ENCODE data around the gene RCAN3.
"Not testable (repeated sequence)": the region's sequence is repeated elsewhere in the genome, so short reads cannot be mapped to it uniquely, and the experiment has no call there.

RCAN3 gene

GRCh38 chr1:24514946-24515345 lies 12.3 kb downstream of the RCAN3 start:
- DNase-seq (ENCODE audit: low spot score), result no peak

- DNase-seq (ENCODE audit: low spot score), result not testable (repeated sequence)
Measured at GRCh38 chr1:24515671-24516209, 13.1 kb downstream of the RCAN3 start.

GRCh38 chr1:24516506-24516905 lies 13.9 kb downstream of the RCAN3 start:
- DNase-seq (ENCODE audit: low spot score), result no peak

GRCh38 chr1:24517898-24518297 lies 15.3 kb downstream of the RCAN3 start:
- DNase-seq (ENCODE audit: low spot score), result no peak

- not testable (repeated sequence) for DNase-seq (ENCODE audit: low spot score)
Measured at GRCh38 chr1:24520282-24520681, 17.6 kb downstream of the RCAN3 start.

GRCh38 chr1:24525606-24526005 lies 23.0 kb downstream of the RCAN3 start:
- no peak for DNase-seq (ENCODE audit: low spot score)

GRCh38 chr1:24526045-24526444 lies 23.4 kb downstream of the RCAN3 start:
- DNase-seq (ENCODE audit: low spot score), result no peak

GRCh38 chr1:24526940-24527542 lies 24.4 kb downstream of the RCAN3 start:
- DNase-seq (ENCODE audit: low spot score), result no peak

GRCh38 chr1:24528744-24529143 lies 26.1 kb downstream of the RCAN3 start:
- DNase-seq (ENCODE audit: low spot score), result no peak

- DNase-seq (ENCODE audit: low spot score), result not testable (repeated sequence)
Measured at GRCh38 chr1:24529292-24529691, 26.7 kb downstream of the RCAN3 start.

GRCh38 chr1:24535021-24535424 lies 32.4 kb downstream of the RCAN3 start:
- no peak for DNase-seq (ENCODE audit: low spot score)

- DNase-seq (ENCODE audit: low spot score), result no peak
Measured at GRCh38 chr1:24535778-24536177, 33.1 kb downstream of the RCAN3 start.

- DNase-seq (ENCODE audit: low spot score), result no peak
Measured at GRCh38 chr1:24536391-24536840, 33.8 kb downstream of the RCAN3 start.

- DNase-seq (ENCODE audit: low spot score), result no peak
Measured at GRCh38 chr1:24540051-24540905, 37.6 kb downstream of the RCAN3 start.

GRCh38 chr1:24540906-24541710 lies 38.5 kb downstream of the RCAN3 start:
- no peak for DNase-seq (ENCODE audit: low spot score)

- DNase-seq (ENCODE audit: low spot score), result peak; percentile 35
Measured at GRCh38 chr1:24541711-24542346, 39.2 kb downstream of the RCAN3 start.

GRCh38 chr1:24544239-24544638 lies 41.6 kb downstream of the RCAN3 start:
- no peak for DNase-seq (ENCODE audit: low spot score)

GRCh38 chr1:24545662-24546061 lies 43.0 kb downstream of the RCAN3 start:
- no peak for DNase-seq (ENCODE audit: low spot score)

- DNase-seq (ENCODE audit: low spot score), result no peak
Measured at GRCh38 chr1:24547195-24547594, 44.6 kb downstream of the RCAN3 start.

GRCh38 chr1:24548070-24548469 lies 45.4 kb downstream of the RCAN3 start:
- no peak for DNase-seq (ENCODE audit: low spot score)

GRCh38 chr1:24549210-24549609 lies 46.6 kb downstream of the RCAN3 start:
- DNase-seq (ENCODE audit: low spot score), result not testable (repeated sequence)
